Testis (tissue), 2 donors: ENCODE measurements around the gene SH3BP2.

Experiments used
- CTCF ChIP-seq, 3 experiments: fragments of 450-650 bp in 2 of 3; fragments of 200-600 bp in 1 of 3; sonication (generic) in 1 of 3; IDR thresholded peaks; one replicate each; pipeline ENCODE4 v1.5.1; 2016 to 2019; ENCODE audit warnings: antibody characterized with exemption in 3 of 3, mild to moderate bottlenecking in 2 of 3, moderate library complexity in 1 of 3
- POLR2A ChIP-seq: fragments of 450-650 bp; IDR thresholded peaks from one replicate; pipeline ENCODE4 v1.6.1; 2017; ENCODE audit warnings: antibody characterized with exemption, mild to moderate bottlenecking, moderate library complexity

GRCh38 chr4:2863649-2864048 is 70.8 kb downstream of the SH3BP2 start:
- TF ChIP-seq CTCF (IDR thresholded peaks at IDR 0.05) (no peak), POLR2A (no peak)
